Measurements from ENCODE around the gene CDH13. TPM values are rescaled to one million over a fixed set of nuclear protein-coding genes. Genes with fewer than 3 reads are reported as not detected.

Gene CDH13
- total and polyA plus RNA-seq, 2 experiments from 2014 or later: 2.9 to 4.8 TPM

GRCh38 chr16:83402967-83403366 is 776.2 kb downstream of the CDH13 start:
- TF ChIP-seq, protein P1, sequence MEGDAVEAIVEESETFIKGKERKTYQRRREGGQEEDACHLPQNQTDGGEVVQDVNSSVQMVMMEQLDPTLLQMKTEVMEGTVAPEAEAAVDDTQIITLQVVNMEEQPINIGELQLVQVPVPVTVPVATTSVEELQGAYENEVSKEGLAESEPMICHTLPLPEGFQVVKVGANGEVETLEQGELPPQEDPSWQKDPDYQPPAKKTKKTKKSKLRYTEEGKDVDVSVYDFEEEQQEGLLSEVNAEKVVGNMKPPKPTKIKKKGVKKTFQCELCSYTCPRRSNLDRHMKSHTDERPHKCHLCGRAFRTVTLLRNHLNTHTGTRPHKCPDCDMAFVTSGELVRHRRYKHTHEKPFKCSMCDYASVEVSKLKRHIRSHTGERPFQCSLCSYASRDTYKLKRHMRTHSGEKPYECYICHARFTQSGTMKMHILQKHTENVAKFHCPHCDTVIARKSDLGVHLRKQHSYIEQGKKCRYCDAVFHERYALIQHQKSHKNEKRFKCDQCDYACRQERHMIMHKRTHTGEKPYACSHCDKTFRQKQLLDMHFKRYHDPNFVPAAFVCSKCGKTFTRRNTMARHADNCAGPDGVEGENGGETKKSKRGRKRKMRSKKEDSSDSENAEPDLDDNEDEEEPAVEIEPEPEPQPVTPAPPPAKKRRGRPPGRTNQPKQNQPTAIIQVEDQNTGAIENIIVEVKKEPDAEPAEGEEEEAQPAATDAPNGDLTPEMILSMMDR (IDR thresholded peaks at IDR 0.05; ENCODE audit: low read depth, low read length): no peak
- peak in 1 of 2 donors; percentile 17 for DNase-seq (ENCODE audit: low read depth in 1 of 2, low spot score in 1 of 2)
- Histone ChIP-seq H3K27ac (no peak overlapping the region), H3K36me3 (no peaks in the 10 kb centered on the region), H3K9me3 (ENCODE audit: low read depth) (no peaks in the 10 kb centered on the region), H3K27me3 (no peaks in the 10 kb centered on the region), H3K4me3 (no peak overlapping the region), H3K4me1 (ENCODE audit: low read depth) (no peaks in the 10 kb centered on the region)

DNA sequence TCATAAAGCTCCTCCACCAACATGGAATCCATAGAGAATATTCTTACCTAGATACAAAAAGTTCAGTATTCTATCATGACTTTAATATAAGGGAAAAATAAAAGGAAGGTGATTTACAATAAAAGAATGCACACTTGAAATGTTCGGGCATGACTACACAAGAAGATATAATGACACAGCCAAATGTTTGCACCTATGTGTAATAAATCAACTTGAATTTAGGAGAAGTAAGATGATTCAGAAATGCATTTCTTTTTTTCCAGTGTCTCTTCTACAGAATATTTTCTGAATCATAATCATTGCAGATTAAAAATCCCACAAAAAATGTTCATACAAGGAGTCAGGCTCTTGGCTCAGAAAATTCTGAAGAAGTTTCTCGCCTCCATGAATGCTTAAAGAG is 777.0 kb downstream of the CDH13 start:
- no peaks in the 10 kb centered on the region for H3K4me1 ChIP-seq (ENCODE audit: low read depth)

GRCh38 chr16:83404261-83404660 is 777.5 kb downstream of the CDH13 start:
- TF ChIP-seq, protein P1 (IDR thresholded peaks at IDR 0.05; ENCODE audit: low read depth, low read length): no peak
- DNase-seq (ENCODE audit: low read depth in 1 of 2, low spot score in 1 of 2): no peak
- H3K9me3 ChIP-seq (ENCODE audit: low read depth): no peaks in the 10 kb centered on the region

More for the DNA sequence above, 777.0 kb downstream of the CDH13 start:
- DNase-seq (ENCODE audit: low read depth in 1 of 2, low spot score in 1 of 2): peak in 1 of 2 donors; percentile 6
- TF ChIP-seq, protein P1 (IDR thresholded peaks at IDR 0.05; ENCODE audit: low read depth, low read length): no peak
- no peaks in the 10 kb centered on the region for H3K36me3 ChIP-seq
- no peaks in the 10 kb centered on the region for H3K9me3 ChIP-seq (ENCODE audit: low read depth)
- no peak overlapping the region for H3K4me3 ChIP-seq
- H3K27ac ChIP-seq: no peak overlapping the region
- H3K27me3 ChIP-seq: no peaks in the 10 kb centered on the region

DNA sequence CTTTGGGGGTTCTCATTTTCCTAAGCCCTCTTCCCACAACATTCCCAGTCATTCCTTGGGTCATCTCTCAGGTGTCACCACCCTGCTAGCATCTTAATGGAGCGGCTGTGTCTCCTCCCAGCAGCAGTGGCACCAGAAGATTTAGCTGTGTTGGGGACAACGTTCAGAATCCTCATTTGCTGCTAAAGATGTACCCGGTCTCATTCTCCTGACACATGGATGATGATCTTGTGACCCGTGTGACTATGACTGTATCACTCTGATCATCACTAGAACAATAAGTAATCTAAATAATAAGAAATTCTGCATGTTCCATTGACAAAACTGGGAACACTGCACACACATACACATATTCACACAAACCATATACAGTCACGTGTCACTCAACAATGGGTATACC is 781.2 kb downstream of the CDH13 start:
- H3K27ac ChIP-seq: no peak overlapping the region
- H3K27me3 ChIP-seq: no peaks in the 10 kb centered on the region
- H3K4me3 ChIP-seq: no peak overlapping the region
- TF ChIP-seq, protein P1 (IDR thresholded peaks at IDR 0.05; ENCODE audit: low read depth, low read length): no peak
- H3K9me3 ChIP-seq (ENCODE audit: low read depth): no peaks in the 10 kb centered on the region
- no peak for DNase-seq (ENCODE audit: low read depth in 1 of 2, low spot score in 1 of 2)
- H3K36me3 ChIP-seq: no peaks in the 10 kb centered on the region
- H3K4me1 ChIP-seq (ENCODE audit: low read depth): no peaks in the 10 kb centered on the region

More at GRCh38 chr16:83404261-83404660, 777.5 kb downstream of the CDH13 start:
- no peak overlapping the region for H3K4me3 ChIP-seq
- H3K27ac ChIP-seq: no peak overlapping the region
- no peaks in the 10 kb centered on the region for H3K4me1 ChIP-seq (ENCODE audit: low read depth)
- H3K36me3 ChIP-seq: no peaks in the 10 kb centered on the region
- no peaks in the 10 kb centered on the region for H3K27me3 ChIP-seq

- Histone ChIP-seq H3K27ac (no peak overlapping the region), H3K36me3 (no peaks in the 10 kb centered on the region), H3K27me3 (no peaks in the 10 kb centered on the region), H3K9me3 (ENCODE audit: low read depth) (no peaks in the 10 kb centered on the region), H3K4me3 (no peak overlapping the region), H3K4me1 (ENCODE audit: low read depth) (no peaks in the 10 kb centered on the region)
- no peak for DNase-seq (ENCODE audit: low read depth in 1 of 2, low spot score in 1 of 2)
- TF ChIP-seq, protein P1 (IDR thresholded peaks at IDR 0.05; ENCODE audit: low read depth, low read length): no peak
Observed at GRCh38 chr16:83409347-83409746, 782.6 kb downstream of the CDH13 start.

GRCh38 chr16:83418565-83418964 is 791.8 kb downstream of the CDH13 start:
- Histone ChIP-seq H3K4me3 (no peak overlapping the region), H3K9me3 (ENCODE audit: low read depth) (no peaks in the 10 kb centered on the region), H3K27ac (no peak overlapping the region), H3K36me3 (no peaks in the 10 kb centered on the region), H3K4me1 (ENCODE audit: low read depth) (no peaks in the 10 kb centered on the region), H3K27me3 (no peaks in the 10 kb centered on the region)
- DNase-seq (ENCODE audit: low read depth in 1 of 2, low spot score in 1 of 2): no peak
- TF ChIP-seq, protein P1 (IDR thresholded peaks at IDR 0.05; ENCODE audit: low read depth, low read length): no peak

All from cardiac muscle cell (in vitro differentiated cells and primary cell).